HEK293 (cell line): ENCODE data around the gene SLFN11.

Source experiments
- ZBTB8A ChIP-seq: fragments of 450-650 bp; formaldehyde crosslinking; IDR thresholded peaks from 2 replicates; pipeline ENCODE4 v1.5.1; 2016; ENCODE audit warnings: missing biosample characterization, missing genetic modification characterization
- ZNF768 ChIP-seq: fragments of 450-650 bp; formaldehyde crosslinking; IDR thresholded peaks from 2 replicates; pipeline ENCODE4 v1.5.1; 2018; ENCODE audit warnings: missing biosample characterization, mild to moderate bottlenecking, missing genetic modification characterization
- TF ChIP-seq, protein P1 (sequence below): fragments of 450-650 bp; formaldehyde crosslinking; IDR thresholded peaks from 2 replicates; pipeline ENCODE4 v1.5.1; 2016; ENCODE audit warnings: missing biosample characterization, missing genetic modification characterization
- TF ChIP-seq, protein P2 (sequence below): fragments of 450-650 bp; formaldehyde crosslinking; IDR thresholded peaks from 2 replicates; pipeline ENCODE4 v1.5.1; 2016; ENCODE audit warnings: missing biosample characterization, missing genetic modification characterization

DNA sequence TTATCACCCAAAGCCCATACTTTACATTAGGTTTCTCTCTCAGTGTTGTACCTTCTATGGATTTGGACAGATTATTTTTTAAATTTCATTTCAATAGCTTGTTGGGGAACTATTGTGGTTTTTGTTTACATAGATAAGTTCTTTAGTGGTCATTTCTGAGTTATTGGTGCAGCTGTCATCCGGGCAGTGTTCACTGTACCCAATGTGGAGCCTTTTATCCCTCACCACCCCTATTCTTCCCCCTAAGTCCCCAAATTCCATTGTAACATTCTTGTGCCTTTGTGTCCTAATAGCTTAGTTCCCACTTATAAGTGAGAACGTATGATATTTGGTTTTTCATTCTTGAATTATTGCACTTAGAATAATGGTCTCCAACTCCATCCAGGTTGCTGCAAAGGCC lies 57.5 kb downstream of the SLFN11 start:
- TF ChIP-seq, protein P1, sequence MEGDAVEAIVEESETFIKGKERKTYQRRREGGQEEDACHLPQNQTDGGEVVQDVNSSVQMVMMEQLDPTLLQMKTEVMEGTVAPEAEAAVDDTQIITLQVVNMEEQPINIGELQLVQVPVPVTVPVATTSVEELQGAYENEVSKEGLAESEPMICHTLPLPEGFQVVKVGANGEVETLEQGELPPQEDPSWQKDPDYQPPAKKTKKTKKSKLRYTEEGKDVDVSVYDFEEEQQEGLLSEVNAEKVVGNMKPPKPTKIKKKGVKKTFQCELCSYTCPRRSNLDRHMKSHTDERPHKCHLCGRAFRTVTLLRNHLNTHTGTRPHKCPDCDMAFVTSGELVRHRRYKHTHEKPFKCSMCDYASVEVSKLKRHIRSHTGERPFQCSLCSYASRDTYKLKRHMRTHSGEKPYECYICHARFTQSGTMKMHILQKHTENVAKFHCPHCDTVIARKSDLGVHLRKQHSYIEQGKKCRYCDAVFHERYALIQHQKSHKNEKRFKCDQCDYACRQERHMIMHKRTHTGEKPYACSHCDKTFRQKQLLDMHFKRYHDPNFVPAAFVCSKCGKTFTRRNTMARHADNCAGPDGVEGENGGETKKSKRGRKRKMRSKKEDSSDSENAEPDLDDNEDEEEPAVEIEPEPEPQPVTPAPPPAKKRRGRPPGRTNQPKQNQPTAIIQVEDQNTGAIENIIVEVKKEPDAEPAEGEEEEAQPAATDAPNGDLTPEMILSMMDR (tag by site-specific recombination), result no peak
- no peak for TF ChIP-seq ZNF768 (tag by site-specific recombination)
- no peak for TF ChIP-seq ZBTB8A (tag by site-specific recombination)
- TF ChIP-seq, protein P2, sequence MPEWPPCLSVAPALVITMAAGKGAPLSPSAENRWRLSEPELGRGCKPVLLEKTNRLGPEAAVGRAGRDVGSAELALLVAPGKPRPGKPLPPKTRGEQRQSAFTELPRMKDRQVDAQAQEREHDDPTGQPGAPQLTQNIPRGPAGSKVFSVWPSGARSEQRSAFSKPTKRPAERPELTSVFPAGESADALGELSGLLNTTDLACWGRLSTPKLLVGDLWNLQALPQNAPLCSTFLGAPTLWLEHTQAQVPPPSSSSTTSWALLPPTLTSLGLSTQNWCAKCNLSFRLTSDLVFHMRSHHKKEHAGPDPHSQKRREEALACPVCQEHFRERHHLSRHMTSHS (tag by site-specific recombination), result no peak
